ENCODE results near the gene MRGPRF.

DNA sequence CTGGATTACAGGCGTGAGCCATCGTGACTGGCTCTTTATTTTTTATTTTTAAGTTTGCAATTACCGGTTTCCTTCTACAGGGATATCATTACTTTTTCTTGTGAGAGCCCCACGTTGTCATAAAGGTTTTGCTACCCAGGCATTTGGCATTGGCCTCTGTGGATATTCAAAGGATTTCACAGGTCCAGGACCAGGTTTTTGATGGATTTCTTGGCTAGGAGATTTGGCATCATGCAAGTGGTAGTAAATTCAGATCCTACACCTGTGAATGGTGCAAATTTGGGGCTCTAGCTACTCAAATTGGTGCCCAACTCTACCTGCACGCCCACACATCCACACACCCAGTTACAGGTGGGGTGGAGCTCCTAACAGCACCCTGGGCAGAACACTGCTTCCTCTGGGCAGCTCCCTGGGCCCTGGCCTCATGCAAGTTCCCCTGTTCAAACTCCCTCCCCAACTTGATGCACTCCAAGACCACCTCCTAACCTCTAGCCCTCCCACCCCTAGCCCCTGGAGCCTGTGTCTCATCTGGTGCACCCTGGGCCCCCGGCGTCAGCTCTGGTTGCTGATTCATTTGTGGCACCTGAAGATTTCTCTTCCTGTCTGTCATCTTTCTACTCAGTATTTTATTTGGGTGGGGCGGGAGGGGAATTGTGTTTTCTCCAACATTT is 23.0 kb downstream of the MRGPRF start:
- TF ChIP-seq, protein P1, sequence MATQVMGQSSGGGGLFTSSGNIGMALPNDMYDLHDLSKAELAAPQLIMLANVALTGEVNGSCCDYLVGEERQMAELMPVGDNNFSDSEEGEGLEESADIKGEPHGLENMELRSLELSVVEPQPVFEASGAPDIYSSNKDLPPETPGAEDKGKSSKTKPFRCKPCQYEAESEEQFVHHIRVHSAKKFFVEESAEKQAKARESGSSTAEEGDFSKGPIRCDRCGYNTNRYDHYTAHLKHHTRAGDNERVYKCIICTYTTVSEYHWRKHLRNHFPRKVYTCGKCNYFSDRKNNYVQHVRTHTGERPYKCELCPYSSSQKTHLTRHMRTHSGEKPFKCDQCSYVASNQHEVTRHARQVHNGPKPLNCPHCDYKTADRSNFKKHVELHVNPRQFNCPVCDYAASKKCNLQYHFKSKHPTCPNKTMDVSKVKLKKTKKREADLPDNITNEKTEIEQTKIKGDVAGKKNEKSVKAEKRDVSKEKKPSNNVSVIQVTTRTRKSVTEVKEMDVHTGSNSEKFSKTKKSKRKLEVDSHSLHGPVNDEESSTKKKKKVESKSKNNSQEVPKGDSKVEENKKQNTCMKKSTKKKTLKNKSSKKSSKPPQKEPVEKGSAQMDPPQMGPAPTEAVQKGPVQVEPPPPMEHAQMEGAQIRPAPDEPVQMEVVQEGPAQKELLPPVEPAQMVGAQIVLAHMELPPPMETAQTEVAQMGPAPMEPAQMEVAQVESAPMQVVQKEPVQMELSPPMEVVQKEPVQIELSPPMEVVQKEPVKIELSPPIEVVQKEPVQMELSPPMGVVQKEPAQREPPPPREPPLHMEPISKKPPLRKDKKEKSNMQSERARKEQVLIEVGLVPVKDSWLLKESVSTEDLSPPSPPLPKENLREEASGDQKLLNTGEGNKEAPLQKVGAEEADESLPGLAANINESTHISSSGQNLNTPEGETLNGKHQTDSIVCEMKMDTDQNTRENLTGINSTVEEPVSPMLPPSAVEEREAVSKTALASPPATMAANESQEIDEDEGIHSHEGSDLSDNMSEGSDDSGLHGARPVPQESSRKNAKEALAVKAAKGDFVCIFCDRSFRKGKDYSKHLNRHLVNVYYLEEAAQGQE (IDR thresholded peaks at IDR 0.05; ENCODE audit: insufficient read depth in 1 of 2, low read depth in 2 of 2, low read length in 2 of 2), result no peak
- TF ChIP-seq TAF1 (IDR thresholded peaks at IDR 0.05; ENCODE audit: borderline replicate concordance, insufficient read depth, low read length), result no peak
- TF ChIP-seq POLR2AphosphoS5 (IDR thresholded peaks at IDR 0.05; ENCODE audit: low read depth, low read length), result no peak
- TF ChIP-seq SIN3A (IDR thresholded peaks at IDR 0.05; ENCODE audit: borderline replicate concordance, insufficient read depth, low read length), result no peak
- TF ChIP-seq FOXP2 (optimal IDR thresholded peaks at IDR 0.05; ENCODE audit: borderline replicate concordance, extremely low read depth, extremely low read length, insufficient read depth), result no peak

All from PFSK-1 (cell line).